Cardiac atrium fibroblast (primary cell): ENCODE results near the gene SEC61G. TPM values are rescaled to one million over a fixed set of nuclear protein-coding genes. Genes with fewer than 3 reads are reported as not detected.

Source experiments
- total RNA-seq: library from RNA; depleted of rRNA; stranded (reverse); fragments of >200 nt; gene quantifications from 2 replicates; pipeline ENCODE4 v1.2.3, GENCODE V29; 2015

SEC61G gene
- total RNA-seq = 1,436 and 1,989 TPM in 2 replicates

GRCh38 chr7:54758702-54759592, at the start of gene SEC61G:
TSS of gene SEC61G (minus strand) at chr7:54759211. CDS start at chr7:54757588, 1,623 bp downstream.

Other genes with a start within 250 kb of the SEC61G start
- gene VSTM2A, start 216.8 kb downstream of the SEC61G start, total RNA-seq = not detected in 2 replicates